SW 1271 (cell line): Measurements from ENCODE around the gene AVPR2.

Experiments
- DNase-seq, 2 experiments: peaks; one replicate each; lab custom pipeline; 2025; lab: John Stamatoyannopoulos, UW

AVPR2 gene

DNA sequence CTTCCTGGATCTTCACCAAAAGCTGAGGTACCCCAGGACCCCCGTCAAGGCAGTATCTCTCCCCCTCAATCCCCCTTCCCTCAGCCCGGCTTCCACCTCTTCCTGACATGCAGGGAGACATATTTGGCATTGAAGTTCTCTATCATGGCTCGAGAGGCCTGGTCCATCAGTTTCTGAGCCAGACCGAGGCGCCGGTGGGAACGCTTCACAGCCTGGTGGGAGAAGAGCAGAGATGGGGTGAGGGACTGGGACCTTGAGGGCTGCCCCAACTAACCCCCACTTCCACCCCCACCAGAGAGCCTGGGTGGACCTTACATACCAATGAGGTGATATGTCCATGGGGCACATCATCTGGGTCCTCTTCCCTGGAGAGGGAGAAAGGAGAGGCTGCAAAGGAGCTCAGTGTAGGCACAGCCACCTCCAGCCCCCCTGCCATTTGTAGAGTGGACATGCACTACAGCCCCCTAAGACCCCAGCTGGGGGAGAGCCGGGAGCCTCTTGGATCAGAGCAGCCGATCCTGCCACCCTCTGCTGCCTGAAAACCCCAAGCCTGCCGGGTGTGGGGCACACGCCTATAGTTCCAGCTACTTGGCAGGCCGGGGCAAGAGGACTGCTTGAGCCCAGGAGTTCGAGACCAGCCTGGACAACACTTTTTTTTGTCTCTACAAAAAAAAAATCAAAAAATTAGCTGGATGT, 27.9 kb downstream of the AVPR2 start:
- DNase-seq, result no peak

GRCh38 chrX:153933748-153934147, 29.3 kb downstream of the AVPR2 start:
- DNase-seq, result no peak

- no peak for DNase-seq
These were observed 29.8 kb downstream of the AVPR2 start for GRCh38 chrX:153934148-153934761.

GRCh38 chrX:153934762-153935325, 30.4 kb downstream of the AVPR2 start, which contains the start of gene NAA10:
Gene NAA10, minus strand, starts transcription at chrX:153935037. Its CDS starts 133 bp downstream, at chrX:153934904.
- DNase-seq, result peak; percentile 22 to 43

- DNase-seq, result no peak
These were observed 30.9 kb downstream of the AVPR2 start for GRCh38 chrX:153935326-153935851.

GRCh38 chrX:153937056-153937455, 32.6 kb downstream of the AVPR2 start:
- no peak for DNase-seq

DNA sequence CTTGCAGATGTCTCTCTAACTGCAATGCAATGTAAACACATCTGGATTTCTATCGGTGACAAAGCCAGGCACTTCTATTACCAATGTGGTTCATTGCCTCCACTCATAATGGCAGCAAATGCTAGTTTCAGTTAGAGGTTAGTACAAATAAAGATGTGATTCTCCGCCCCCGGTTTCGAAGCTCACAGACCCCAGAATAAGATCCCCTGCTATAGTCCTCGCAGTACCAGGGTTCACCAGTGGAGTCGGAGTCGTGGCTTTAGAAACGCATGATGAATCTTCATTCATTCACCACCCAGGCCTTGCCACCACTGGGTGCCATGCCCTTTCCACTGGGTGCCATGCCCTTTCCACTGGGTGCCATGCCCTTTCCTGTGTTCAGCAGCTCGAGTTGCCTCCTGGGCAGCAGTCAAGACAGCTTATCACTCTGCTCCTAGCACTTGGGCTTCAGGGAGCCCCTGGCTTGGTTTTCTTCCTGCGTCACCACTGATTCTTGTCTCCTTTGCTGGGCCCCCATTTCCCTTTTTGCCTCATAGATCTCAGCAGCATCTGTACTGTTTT, 33.8 kb downstream of the AVPR2 start:
- DNase-seq, result no peak

DNA sequence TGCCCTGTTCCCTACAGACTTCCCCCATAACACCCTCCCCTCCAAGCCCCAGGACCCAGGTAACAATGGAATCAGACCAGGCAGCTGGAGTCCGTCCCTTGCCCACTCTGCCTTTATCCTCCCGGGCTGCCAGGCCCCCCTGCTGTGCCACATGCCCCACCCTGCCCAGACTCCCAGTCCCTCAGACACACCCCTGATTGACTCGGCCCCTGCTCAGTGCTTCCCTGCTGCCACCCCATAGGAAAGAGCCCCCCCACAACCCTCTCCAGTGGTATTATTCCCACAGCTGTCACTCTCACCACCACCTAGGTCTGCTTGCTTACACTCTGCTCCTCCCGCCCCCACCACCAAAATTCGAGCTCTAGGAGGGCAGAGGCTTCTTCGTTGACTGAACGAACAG, 35.1 kb downstream of the AVPR2 start:
- DNase-seq, result no peak

DNA sequence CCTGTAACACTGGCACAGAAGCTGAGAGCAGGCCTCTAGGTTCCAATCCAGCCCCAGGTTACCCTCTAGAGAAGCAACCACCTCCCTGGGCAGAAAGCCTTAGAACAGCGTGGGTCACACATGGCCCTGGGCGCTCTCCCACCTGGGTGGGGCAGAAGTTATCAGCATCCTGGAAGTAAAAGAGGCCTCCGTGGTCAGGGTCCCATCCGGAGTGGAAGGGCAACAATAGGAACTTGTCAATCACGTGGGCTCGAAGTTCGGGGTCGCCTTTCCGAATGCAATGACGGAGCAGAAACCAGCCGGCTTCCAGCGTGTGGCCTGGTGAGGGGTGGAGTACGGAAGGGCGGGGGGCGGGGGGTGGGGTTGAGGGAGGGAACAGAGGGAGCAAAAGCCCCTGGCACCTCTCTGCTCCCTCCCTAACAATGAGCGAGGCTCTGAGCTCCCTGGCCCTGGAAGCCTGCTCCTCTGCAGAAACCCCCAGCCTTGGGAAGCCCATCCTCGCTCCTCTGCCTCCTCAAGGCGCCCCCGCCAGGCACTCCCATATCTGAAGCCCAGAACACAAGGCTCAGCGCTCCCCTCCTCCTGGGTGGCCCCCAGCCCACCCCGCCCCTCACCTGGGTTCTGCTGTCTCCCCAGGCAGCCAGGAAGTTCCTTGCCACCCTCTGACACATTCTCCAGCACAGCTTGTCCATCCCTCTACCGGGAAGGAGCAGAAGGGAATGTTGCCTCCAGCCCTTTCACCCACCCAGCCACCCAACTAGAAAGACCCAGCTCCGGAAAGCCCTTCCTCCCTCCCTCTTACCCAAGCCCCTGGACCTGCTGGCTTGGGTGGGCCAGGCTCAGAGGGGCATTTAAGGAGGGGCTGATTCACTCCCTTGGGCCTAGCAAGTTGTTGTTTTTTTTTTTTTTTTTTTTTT, 37.1 kb downstream of the AVPR2 start:
- DNase-seq, result no peak

DNA sequence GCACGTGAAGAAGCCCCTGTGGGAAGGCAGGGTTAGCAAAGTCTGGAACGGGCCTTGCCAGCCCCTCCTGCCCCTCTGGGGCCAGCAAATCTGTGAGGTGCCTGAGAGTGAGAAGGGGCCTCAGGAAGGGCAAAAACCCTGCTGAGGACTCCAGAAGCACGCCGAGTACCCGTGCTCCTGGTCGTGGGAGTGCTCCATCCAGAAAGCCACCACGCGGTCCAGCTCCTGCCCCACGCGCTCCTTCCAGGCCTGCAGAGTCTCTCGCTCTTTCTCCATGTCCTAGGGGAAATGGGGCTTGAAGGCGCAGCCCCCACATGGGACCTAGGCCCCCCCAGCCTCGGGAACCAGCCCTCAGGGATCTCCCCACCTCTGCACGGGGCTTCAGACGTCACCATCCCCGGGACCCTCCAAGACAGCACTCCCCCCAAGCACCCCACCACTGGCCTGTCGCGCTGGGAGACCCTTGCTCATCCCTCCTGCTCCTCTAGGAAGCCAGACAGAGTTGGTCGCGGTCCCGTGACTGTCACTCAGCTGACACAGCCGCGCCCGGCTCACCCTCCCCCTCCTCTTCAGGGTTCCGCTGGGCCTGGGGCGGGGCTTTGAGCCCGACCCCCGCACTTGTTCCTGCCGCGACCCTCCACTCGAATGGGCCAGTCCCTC, 39.8 kb downstream of the AVPR2 start, which contains the start of gene RENBP:
RENBP (minus strand) TSS at position 504 of the 660 bp plus-strand sequence; CDS start at position 471, 33 bp downstream.
- DNase-seq, result no peak

- no peak for DNase-seq
These were observed 40.3 kb downstream of the AVPR2 start for GRCh38 chrX:153944800-153945150.

DNA sequence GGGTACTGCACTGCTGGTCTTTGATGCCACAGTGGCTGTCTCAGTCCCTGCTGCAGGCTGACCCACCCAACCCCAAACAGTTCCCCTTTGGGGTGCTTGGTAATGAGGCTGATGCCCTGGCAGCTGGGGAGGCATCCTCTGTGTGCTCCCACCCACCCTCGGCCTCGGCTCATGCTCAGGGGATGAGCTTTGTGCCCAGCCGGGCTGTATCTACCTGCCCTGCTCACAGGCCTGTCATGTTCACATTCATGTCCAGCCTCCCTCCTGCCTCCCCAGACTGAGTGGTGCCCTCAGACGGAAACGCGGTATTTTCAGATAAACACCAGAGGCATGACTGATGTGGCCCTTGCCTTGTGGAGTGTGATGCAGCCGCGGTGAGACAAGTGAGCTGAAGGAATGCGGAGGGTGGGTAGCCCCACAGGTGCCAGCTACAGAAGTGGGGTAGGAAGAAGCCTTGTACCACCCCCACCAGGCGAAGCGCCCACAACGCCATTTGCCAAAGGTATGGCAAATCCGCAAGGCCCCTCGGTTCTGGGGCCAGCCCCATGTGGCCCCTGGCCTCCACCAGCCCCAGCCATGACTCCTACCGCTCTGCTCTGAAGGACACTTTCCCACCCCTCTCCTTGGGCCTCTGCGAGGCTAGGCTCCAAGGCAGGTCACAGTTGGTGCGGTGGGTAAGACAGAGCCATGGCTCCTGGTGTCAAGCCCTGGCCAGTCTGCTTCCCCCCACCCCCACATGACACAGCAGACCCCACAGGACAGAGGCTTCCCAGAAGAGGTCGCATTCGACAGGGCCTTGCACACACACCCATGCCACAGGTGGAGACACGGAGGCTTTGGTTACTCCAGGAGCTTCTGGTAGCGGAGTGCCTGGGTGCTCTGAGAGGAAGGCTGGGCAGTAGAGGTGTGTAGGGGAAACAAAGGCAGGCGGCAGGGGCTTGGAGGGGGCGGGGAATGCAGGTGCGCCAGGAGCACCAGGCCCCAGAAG, 41.8 kb downstream of the AVPR2 start:
- DNase-seq, result no peak

- DNase-seq, result peak; percentile 15 to 71
These were observed 42.7 kb downstream of the AVPR2 start for GRCh38 chrX:153947009-153947769.

- DNase-seq, result no peak
These were observed 43.6 kb downstream of the AVPR2 start for GRCh38 chrX:153948002-153948466.

GRCh38 chrX:153948847-153949805, 44.7 kb downstream of the AVPR2 start:
- no peak for DNase-seq

- no peak for DNase-seq
These were observed 45.7 kb downstream of the AVPR2 start for GRCh38 chrX:153950127-153950526.

DNA sequence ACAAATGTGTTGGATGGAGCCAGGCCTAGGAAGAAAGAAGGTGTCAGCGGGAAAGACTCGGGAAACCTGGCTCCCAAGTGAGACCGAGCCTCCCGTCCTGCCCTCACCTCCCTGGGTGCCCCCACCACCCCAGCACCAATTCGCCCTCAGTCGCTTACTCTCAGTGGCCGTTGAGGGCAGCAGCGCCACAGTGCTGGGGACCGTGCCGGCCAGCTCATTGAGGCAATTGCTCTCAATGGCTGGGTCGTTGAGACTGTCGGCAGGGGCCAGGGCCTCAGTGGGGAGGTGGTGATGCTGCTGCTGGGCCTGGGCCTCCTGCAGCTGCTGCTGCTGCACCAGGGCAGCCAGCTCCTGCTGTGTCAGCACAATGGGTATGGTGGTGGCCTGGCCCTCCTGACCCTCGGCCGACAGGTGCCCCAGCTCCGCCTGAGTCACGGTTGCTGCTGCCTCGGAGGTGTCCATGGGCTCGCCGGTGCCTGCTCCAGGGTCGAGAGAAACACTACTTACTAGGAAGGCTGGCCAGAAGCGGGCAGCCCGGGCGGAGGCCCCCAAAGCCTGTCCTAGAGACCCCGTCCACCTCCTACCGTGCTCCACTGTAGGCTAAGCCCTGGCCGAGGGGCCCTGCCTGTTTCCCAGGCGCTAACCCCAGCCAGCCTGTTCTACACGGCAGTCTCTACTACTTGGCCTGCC, 47.4 kb downstream of the AVPR2 start:
- DNase-seq, result no peak
